HG02798 (cell line): Measurements from ENCODE around the gene IGFBP2.

ENCODE experiments used
- ATAC-seq: cut with Tn5 transposase; IDR thresholded peaks from one replicate; pipeline ENCODE4 v1.9.1; 2021; ENCODE audit warnings: mild to moderate bottlenecking; ENCODE audit not compliant: unreplicated experiment, poor library complexity

IGFBP2 gene

GRCh38 chr2:216698895-216699294 is 65.7 kb downstream of the IGFBP2 start:
- ATAC-seq: peak; percentile 65

- no peak for ATAC-seq
These were observed 66.9 kb downstream of the IGFBP2 start for GRCh38 chr2:216700088-216700567.

GRCh38 chr2:216700781-216701180 is 67.6 kb downstream of the IGFBP2 start:
- no peak for ATAC-seq

GRCh38 chr2:216701544-216701943 is 68.3 kb downstream of the IGFBP2 start:
- ATAC-seq: no peak

GRCh38 chr2:216702756-216703155 is 69.5 kb downstream of the IGFBP2 start:
- no peak for ATAC-seq

GRCh38 chr2:216710551-216711301 is 77.5 kb downstream of the IGFBP2 start:
- no peak for ATAC-seq

GRCh38 chr2:216711348-216711747 is 78.1 kb downstream of the IGFBP2 start:
- ATAC-seq: no peak

GRCh38 chr2:216713691-216714336 is 80.6 kb downstream of the IGFBP2 start:
- no peak for ATAC-seq
